Measurements from ENCODE around the gene MSMB. TPM values are rescaled to one million over a fixed set of nuclear protein-coding genes. Genes with fewer than 3 reads are reported as not detected.
"Not testable (repeated sequence)": the region's sequence is repeated elsewhere in the genome, so short reads cannot be mapped to it uniquely, and the experiment has no call there.

MSMB gene
- total RNA-seq, 1 donor from 2014 or later, result not detected

DNA sequence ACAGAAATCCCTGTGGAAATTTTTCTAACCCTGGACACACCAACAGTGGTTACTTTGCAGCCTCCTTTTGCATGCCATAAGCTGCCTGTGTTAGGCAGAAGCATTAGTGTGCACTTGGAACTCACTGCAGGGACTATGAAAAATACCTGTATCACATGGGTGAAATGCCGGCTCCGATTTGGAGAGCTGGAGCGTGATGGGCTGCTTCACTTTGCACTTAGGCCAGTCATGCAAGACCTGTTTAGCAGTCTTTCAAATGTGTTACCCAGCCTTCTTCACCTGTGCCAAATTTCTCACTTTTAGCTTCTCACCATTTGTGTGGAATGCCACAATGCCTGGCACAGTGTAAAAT lies 26.9 kb downstream of the MSMB start:
- ATAC-seq (ENCODE audit: poor library complexity) (peak; percentile 22), DNase-seq (no peak)
- intact Hi-C loops (cut with DNase I), result no loop called here

DNA sequence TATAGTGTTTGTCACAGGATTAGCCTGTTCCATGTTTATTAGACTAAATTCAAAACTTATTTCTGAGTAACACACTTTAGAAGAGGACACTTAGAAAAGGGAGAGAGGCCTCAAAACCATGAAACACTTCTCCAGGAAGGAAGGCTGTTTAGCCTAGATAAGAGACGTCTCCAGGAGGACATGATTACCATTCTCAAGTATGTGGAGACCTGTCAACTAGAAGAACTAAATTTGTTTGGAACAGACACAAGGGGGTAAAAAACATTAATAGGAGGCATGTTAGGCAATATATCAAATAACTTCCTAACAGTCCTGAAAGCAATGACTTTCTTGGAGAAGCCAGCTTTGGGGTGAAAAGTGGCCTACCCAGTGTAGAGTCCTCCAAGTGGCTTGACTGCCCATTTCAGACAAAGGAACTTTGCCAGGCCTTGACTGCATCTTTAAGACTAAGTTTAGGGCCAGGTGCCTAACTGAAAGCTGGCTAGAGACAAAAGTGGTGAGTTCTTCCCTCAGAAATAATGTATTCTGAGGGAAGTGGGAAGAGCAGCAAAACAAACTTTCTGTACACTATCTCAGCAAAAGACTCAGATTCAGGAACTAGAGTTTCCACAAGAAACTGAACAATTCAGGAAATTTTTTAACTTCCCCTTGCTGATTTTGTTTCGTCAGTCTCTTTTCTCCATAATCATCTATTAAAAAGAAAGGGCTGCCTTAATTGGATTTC lies 27.5 kb downstream of the MSMB start:
- intact Hi-C loops (cut with DNase I), result no loop called here
- ATAC-seq (ENCODE audit: poor library complexity), result no peak
- DNase-seq, result no peak

DNA sequence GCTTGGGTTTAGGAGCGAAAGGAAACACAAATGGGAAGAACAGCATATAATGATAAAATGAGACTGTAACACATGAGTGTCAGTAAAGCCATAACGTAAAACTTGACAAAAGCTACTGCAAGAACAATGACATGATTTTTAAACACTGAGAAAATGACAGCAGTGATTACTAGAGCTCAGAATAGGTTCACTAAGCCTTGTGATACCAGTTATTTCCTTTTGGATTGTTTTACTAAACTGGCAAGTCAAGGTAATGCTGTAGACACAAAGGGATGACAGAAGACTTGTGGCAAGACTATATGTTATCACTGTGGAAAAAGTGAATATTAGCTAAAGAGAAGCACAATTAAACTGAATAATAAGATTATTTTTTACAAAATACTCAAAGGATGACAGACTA lies 28.3 kb downstream of the MSMB start:
- DNase-seq (no peak), ATAC-seq (ENCODE audit: poor library complexity) (no peak)
- intact Hi-C loops (cut with DNase I), result no loop called here

DNA sequence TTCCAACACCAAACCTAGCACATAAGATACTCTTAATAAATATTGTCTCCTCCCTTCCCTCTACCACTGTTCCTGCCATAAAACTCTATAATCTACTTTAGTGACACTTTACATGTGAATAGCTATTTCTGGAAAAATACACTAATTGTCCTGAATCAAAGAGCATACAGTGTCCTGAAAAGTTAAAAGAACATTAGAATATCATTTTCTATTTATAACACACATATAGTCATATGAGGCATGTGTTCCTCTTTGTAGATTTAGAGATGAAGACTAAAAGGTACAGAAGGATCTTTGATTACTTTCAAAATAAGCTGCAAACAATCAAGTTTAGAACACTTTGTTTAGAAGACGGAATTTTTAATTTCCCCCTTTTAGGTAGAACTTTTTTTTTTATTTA lies 29.3 kb downstream of the MSMB start:
- DNase-seq, result no peak
- no peak for ATAC-seq (ENCODE audit: poor library complexity)
- intact Hi-C loops (cut with DNase I), result no loop called here

DNA sequence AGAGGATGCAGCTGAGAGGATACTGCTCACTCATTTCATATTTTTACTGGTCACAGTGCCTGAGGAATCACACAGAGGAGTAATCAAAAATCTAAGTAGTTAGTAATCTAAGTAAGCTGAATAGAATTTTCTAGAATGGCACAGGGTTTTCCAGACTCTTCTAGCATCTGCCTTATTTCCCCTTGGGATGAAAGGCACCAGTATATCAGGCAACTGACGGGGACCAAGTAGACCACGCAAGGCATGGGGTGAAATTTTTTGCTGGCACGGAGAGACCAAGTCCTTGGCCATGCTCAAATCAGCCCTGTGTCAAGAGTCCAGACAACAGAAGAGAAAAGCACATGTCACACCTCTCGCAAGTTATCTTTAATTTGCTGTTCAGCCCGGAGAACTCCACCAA lies 29.9 kb downstream of the MSMB start:
- intact Hi-C loops (cut with DNase I), result no loop called here
- DNase-seq, result no peak
- ATAC-seq (ENCODE audit: poor library complexity), result no peak

DNA sequence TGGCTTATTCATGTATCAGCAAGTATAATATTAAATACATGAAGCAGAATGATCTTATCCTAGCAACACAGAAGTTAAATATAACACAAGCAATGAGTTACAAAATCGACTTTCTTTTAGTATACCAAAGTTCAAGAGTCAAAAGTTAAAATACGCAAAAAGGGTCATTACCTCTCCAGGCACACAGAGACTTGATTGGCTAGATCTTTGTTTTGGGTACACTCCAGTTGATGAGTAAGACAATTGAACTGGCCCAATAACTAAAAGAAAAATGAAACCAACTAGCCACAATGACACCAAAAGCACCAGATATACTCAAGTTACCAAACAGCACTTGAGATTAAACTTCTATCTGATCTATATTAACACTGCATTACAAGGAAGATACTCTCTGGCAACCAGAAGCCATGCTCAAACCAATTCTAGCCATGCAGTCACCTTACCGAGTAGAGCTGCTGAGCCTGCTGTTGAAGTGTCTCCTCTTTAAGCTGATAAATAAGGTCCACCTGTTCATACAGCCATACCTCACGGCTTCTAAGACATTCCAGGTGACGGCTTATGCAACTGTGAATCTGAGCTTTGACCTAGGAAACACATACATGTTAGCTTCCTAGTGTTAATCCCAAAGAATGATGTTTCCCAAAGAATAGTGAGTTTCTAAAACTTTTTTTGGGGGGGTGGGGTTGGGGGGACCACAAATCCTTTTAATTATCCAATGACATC lies 31.2 kb downstream of the MSMB start:
- DNase-seq, result no peak
- intact Hi-C loops (cut with DNase I), result no loop called here
- ATAC-seq (ENCODE audit: poor library complexity), result no peak

DNA sequence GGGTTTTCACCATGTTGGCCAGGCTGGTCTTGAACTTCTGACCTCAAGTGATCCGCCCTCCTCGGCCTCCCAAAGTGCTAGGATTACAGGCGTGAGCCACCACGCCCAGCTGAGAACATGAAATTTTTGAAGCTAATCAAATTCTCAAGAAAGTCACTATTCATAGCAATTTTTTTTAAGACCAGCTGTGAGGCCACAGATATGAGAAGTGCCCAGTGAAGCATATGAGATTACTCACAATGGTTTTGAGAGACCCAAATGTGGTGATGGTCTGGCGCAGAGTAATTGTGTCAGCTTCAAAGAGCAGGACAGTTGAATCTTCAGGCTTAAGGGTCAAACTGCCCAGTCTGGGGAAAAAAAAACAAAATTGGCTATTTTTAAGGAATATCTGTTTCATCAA lies 31.9 kb downstream of the MSMB start:
- ATAC-seq (ENCODE audit: poor library complexity) (no peak), DNase-seq (no peak)
- intact Hi-C loops (cut with DNase I), result no loop called here

DNA sequence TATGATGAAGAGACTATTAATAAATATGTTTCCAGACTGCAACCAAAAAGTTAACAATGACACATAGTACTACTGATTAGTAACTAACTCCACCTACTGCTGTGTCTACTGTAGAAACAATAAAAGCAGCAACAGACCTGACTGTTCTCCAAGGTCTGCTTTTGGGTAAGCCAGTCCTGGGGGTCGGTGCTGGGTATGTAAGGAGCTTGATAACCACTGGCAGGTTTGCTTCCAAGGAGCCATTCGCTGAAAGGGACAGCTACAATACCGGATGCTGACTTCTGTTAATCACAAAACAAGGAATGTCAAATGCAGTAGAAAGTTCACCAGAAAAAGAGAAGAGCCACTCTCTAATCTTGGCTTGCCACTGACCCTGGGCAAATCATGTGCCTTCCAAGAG lies 33.3 kb downstream of the MSMB start:
- DNase-seq (no peak), ATAC-seq (ENCODE audit: poor library complexity) (no peak)
- intact Hi-C loops (cut with DNase I), result no loop called here

DNA sequence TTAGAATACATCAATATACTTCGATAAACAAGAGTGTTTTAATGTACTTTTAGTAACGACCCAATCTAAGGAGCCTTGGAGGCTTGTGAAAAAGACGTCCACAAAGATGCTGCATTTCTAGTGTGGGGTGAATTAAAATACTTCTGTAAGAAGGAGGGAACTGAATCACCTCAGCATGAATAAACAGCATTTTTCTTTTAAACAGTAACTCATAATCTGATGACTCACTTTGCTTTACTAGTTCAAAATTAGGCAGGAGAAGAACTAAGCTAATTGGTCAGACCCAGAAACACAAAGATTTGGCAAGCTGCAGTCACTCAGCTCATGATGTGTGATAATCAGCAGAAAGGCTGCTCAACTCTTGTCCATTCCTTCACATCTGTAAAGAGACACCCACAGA lies 39.9 kb downstream of the MSMB start:
- DNase-seq, result no peak
- intact Hi-C loops (cut with DNase I), result no loop called here

DNA sequence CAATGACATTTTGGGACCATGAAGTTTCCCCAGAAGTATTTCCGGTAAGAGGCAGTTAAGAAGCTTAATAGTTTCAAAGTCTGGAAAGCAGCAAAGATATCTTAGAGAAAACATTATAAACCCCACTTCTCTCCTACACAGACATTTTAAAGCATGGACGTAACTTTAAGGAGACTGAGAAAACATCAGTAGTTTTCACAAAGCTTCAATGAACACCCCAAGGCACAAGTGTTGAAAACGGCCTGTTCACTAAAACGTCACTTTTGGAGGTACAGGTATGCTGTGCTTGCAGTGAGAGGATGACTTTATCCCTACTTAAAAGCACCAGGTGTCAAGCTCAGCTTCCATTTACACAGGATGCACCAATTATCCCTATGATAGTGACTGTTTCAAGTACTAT lies 40.7 kb downstream of the MSMB start:
- intact Hi-C loops (cut with DNase I), result no loop called here
- ATAC-seq (ENCODE audit: poor library complexity) (no peak), DNase-seq (no peak)

More for the DNA sequence above, 39.9 kb downstream of the MSMB start:
- no peak for ATAC-seq (ENCODE audit: poor library complexity)

DNA sequence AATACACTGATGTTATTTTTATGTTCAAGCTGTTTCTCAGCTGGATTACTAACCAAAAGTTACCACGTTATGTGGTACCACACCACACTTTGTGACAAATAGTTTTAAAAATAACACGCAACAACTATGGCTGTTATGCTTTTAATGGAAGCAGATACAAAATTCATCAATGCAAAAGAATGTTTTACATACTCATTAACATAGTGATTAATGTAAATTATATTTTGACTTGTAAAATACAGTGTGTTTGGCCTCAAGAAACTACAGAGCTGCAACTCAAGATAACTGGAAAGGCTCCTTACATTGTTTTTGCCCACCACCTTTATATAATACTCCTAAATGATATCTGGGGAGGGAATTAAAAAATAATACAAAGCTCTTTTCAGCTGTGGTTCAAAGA lies 41.1 kb downstream of the MSMB start:
- intact Hi-C loops (cut with DNase I), result no loop called here
- no peak for ATAC-seq (ENCODE audit: poor library complexity)
- no peak for DNase-seq

DNA sequence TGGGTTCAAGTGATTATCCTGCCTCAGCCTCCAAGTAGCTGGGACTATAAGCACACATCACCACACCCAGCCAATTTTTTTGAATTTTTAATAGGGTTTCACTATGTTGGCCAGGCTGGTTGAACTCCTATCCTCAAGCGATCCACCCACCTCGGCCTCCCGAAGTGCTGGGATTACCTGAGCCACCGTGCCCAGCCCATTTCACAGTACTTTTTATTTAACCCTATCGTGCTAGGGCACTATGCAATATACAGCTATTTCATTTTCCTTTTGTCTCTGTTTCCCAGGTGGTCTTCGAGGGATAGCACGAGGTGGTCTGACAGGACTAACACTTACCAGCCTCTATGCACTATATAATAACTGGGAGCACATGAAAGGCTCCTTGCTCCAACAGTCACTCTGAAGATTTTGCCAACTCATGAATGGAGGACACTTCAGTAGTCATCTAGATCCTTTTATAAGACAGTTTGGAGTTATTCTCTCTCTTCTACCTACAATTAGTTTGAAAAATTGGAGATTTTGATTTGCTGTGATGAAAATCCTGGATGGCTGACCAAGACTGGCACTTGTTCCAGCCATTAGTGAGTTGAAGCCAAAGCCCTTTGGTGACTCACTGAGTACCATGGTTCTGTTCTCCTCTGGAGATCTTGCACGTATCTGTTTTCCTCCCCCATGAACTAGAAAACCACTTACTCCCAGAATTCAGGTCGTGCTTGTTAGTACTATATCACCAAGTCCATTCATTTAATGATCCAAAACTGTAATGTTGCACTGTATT lies 43.0 kb downstream of the MSMB start:
- DNase-seq, result no peak
- intact Hi-C loops (cut with DNase I), result no loop called here
- peak; percentile 9 for ATAC-seq (ENCODE audit: poor library complexity)

DNA sequence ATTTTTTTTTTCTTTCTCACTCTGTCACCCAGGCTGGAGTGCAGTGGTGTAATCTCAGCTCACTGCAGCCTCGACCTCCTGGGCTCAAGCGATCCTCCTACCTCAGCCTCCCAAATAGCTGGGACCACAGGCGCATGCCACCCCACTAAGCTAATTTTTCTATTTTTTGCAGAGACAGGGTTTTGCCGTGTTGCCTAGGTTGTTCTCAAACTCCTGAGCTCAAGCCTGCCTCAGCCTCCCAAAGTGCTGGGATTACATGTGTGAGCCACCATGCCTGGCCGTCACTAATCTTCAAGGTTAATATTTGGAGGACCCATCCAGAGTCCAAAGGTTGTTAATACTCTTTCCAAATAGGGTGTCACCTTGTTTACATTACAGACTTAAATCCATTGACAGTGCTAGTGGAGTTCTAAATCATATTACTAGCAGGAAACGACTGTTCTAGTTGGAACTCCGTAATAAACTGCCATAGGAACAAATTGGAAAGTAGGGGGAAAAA lies 43.8 kb downstream of the MSMB start:
- DNase-seq; intact Hi-C loops (cut with DNase I); ATAC-seq (ENCODE audit: poor library complexity): not testable (repeated sequence)

DNA sequence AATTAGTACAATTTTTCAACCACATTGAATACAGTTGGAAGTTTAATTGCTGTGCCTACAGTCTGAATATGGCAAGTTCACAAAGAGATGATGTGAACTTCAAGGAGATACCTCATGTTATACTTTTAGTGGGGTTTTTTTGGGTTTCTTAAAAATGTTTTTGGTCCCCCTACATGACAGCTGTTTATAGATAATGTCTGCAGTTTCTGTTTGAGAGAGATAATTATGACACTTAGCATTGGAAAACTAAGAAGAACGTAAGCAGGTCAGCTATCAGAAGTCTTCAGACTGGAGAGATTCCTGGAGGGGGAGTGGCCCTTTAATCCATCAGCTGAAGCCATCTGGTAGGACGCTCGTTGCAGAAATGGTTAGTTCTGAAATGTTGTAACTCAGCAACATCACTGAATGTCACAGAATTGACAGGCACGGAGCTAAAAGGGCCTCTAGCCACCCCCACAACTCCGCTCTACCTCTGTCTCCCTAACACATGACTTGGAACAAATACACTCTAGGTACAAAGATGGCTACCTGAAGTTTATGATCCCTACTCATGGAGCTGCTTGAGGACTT lies 44.8 kb downstream of the MSMB start:
- ATAC-seq (ENCODE audit: poor library complexity), result no peak
- DNase-seq, result no peak
- intact Hi-C loops (cut with DNase I), result no loop called here

DNA sequence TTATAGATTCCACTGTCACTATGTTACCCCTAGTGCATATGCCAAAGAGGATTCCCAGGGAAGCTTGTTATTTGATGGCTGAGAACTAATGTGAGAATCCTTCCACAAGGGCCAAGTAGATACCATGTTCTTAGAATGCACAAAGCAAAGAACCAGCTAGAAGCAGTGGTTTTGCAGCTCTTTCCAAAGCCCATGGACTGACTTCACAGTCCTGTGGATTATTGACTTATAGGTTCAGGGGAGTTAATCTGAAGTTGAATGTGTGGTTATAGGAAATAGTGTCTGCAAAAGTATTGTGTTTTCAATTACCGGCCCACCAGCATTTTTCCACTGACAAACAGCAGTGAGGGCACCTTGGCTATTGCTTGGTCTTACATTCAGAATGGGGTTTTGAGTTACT lies 45.5 kb downstream of the MSMB start:
- no peak for DNase-seq
- intact Hi-C loops (cut with DNase I), result no loop called here
- ATAC-seq (ENCODE audit: poor library complexity), result no peak

DNA sequence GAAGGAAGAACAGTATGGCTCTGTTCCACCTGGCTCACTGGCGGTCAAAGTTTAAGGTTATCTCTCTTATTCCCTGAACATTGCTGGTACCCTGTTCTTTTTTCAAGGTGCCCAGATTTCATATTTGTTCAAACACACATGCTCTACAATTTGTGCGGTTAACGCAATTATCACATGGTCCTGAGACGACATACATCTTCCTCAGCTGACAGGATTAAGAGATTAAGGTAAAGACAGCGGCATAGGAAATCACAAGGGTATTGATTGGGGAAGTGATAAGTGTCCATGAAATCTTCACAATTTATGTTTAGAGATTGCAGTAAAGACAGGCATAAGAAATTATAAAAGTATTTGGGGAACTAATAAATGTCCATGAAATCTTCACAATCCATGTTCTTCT lies 46.1 kb downstream of the MSMB start:
- intact Hi-C loops (cut with DNase I); DNase-seq; ATAC-seq (ENCODE audit: poor library complexity): not testable (repeated sequence)

DNA sequence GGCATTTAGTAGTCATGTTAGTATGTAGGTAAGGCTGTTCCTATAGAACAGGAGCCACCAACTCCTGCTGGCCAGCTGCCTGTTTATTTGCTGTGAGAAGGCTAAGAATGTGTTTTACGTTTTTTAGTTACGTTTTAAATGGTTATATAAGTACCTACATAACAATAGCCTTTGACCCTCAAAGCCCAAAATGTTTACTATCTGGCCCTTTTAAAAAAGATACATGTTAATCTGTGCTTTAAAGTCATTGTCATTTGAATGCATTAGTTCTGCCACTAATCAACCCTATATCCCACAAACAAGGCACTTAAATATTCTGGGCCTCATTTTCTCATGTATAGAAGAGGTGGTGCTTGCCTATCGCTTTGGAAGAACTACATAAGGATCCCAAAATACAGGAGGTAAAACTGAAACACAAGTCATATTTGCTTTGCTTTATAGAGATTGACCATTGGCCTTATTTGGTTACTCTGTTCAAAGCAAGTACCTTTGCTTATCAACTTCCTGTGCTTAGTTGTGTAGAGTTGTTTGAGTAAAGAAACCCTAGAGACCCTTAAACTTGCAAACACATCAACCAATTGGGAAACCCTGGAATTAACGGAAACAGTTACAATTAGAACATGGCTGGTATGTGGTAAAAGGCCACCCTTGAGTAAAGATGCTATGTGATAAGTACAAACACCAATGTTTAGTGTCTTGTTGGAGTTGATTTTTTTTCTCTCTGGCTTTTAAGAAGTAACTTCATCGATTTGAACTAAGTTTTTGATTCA lies 47.9 kb downstream of the MSMB start:
- ATAC-seq (ENCODE audit: poor library complexity) (no peak), DNase-seq (no peak)
- intact Hi-C loops (cut with DNase I), result no loop called here

DNA sequence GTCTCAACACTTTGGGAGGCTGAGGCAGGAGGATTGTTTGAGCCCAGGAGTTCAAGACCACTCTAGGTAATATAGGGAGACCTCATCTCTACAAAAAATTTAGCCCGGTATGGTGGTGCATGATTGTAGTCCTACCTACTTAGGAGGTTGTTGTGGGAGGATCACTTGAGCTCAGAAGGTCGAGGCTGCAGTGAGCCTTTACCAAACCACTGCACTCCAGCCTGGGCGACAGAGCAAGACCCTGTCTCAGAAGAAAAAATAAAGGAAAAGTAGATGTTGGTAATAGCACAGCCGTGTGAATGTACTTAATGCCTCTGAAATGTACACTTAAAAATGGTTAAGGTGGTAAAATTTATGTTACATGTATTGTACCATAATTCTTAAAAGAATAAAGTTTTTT lies 48.5 kb downstream of the MSMB start:
- DNase-seq, result no peak
- intact Hi-C loops (cut with DNase I), result no loop called here
- ATAC-seq (ENCODE audit: poor library complexity), result no peak

DNA sequence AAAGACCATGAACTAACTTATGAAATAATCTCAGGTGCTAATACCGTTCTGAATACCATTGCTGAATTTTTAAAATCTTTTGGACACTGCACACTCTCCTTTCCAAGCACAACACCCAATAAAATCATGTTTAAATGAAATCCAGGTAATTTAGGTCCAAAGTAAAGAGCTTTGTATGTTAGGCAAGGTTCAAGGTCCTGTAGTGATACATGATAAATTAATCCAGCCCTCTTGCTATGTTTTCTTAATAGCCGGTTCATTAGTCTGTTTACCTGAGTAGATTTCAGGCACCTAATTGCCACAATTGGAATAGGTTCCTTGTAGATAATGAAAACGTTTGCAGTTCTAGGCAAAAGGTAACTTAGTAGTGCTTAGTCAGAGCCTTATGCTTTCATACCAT lies 60.5 kb downstream of the MSMB start:
- DNase-seq; ATAC-seq (ENCODE audit: poor library complexity); intact Hi-C loops (cut with DNase I): not testable (repeated sequence)

Data from Right ventricle myocardium superior (tissue), 1 donor.